ENCODE results near the gene TBCA. TPM values are rescaled to one million over a fixed set of nuclear protein-coding genes. Genes with fewer than 3 reads are reported as not detected.

The TBCA gene
- total RNA-seq, 1 donor from 2014 or later, result 232 TPM

DNA sequence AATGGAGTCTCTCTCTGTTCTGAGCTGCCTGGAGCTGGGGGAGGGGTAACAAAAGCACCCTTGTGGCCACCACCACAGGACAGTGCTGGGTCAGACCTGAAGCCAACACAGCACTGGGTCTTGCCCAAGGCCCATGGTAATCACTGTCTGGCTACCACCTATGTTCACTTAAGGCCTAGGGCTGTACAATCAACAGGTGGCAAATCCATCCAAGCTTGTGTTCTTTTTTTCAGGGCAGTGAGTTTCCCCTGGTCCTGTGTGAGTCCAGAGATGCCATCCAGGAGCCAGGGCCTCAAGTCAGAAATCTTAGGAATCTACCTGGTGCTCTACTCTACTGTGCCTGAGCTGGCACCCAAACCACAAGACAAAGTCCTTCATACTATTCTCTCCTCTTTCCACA is 117.5 kb downstream of the TBCA start:
- TF ChIP-seq, protein P1, sequence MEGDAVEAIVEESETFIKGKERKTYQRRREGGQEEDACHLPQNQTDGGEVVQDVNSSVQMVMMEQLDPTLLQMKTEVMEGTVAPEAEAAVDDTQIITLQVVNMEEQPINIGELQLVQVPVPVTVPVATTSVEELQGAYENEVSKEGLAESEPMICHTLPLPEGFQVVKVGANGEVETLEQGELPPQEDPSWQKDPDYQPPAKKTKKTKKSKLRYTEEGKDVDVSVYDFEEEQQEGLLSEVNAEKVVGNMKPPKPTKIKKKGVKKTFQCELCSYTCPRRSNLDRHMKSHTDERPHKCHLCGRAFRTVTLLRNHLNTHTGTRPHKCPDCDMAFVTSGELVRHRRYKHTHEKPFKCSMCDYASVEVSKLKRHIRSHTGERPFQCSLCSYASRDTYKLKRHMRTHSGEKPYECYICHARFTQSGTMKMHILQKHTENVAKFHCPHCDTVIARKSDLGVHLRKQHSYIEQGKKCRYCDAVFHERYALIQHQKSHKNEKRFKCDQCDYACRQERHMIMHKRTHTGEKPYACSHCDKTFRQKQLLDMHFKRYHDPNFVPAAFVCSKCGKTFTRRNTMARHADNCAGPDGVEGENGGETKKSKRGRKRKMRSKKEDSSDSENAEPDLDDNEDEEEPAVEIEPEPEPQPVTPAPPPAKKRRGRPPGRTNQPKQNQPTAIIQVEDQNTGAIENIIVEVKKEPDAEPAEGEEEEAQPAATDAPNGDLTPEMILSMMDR (IDR thresholded peaks at IDR 0.05; ENCODE audit: unreplicated experiment), result no peak
- no peaks in the 10 kb centered on the region for H3K4me1 Mint-ChIP-seq (ENCODE audit: unreplicated experiment)
- H3K4me3 Mint-ChIP-seq (ENCODE audit: unreplicated experiment), result no peak overlapping the region
- H3K36me3 Mint-ChIP-seq (ENCODE audit: low read depth, unreplicated experiment), result no peaks in the 10 kb centered on the region
- no peaks in the 10 kb centered on the region for H3K27me3 Mint-ChIP-seq (ENCODE audit: unreplicated experiment)
- DNase-seq (ENCODE audit: low spot score), result no peak
- no peak overlapping the region for H3K27ac Mint-ChIP-seq (ENCODE audit: unreplicated experiment)
- no peaks in the 10 kb centered on the region for H3K9me3 Mint-ChIP-seq (ENCODE audit: unreplicated experiment)

DNA sequence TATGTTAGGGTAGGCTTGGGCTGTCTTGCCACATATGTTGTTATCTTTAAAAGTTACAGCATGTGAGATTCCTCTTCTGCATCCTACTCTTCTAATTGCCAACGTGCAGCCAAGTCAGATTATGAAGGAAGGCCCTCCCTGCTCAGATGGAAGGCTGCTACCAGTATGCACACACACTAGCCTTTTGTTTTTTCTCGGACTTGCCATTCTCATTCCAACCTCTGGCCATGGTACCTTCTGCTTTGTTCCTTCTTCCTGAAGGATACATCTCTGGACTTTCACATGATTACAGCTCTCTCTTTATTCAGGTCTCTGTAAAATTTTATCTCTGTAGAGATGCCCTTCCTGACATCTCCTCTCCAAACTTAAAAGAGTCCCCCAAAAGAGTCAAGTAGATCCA is 124.8 kb downstream of the TBCA start:
- H3K36me3 Mint-ChIP-seq (ENCODE audit: low read depth, unreplicated experiment), result no peaks in the 10 kb centered on the region
- H3K27me3 Mint-ChIP-seq (ENCODE audit: unreplicated experiment), result peaks cover 6% of the 10 kb centered on the region
- no peak overlapping the region for H3K27ac Mint-ChIP-seq (ENCODE audit: unreplicated experiment)
- H3K4me1 Mint-ChIP-seq (ENCODE audit: unreplicated experiment), result no peaks in the 10 kb centered on the region
- DNase-seq (ENCODE audit: low spot score), result no peak
- H3K9me3 Mint-ChIP-seq (ENCODE audit: unreplicated experiment), result no peaks in the 10 kb centered on the region
- TF ChIP-seq, protein P1 (IDR thresholded peaks at IDR 0.05; ENCODE audit: unreplicated experiment), result no peak
- H3K4me3 Mint-ChIP-seq (ENCODE audit: unreplicated experiment), result no peak overlapping the region

DNA sequence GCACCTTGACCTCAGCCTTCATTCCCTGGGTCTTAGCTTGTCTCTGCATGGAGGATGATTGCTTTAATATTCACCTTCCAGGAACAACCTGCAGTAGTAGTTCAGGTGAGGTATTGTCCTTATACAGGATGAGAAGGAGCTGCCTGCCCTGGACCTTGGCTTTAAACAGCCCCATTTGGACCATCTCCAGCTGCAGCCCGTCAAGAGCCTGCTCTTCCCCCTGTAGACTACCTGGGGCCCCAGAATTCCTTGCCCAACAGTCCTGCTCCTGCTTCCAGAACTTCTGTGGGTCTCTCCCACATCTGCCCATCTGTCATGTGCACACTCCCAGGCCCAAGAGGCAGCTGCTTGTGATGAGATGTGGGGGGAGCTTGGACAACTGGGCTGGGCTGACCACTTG is 125.5 kb downstream of the TBCA start:
- Mint-ChIP-seq H3K9me3 (ENCODE audit: unreplicated experiment) (no peaks in the 10 kb centered on the region), H3K4me3 (ENCODE audit: unreplicated experiment) (no peak overlapping the region), H3K36me3 (ENCODE audit: low read depth, unreplicated experiment) (no peaks in the 10 kb centered on the region), H3K4me1 (ENCODE audit: unreplicated experiment) (no peaks in the 10 kb centered on the region), H3K27ac (ENCODE audit: unreplicated experiment) (no peak overlapping the region), H3K27me3 (ENCODE audit: unreplicated experiment) (peaks cover 6% of the 10 kb centered on the region)
- TF ChIP-seq, protein P1 (IDR thresholded peaks at IDR 0.05; ENCODE audit: unreplicated experiment), result no peak
- DNase-seq (ENCODE audit: low spot score), result no peak

DNA sequence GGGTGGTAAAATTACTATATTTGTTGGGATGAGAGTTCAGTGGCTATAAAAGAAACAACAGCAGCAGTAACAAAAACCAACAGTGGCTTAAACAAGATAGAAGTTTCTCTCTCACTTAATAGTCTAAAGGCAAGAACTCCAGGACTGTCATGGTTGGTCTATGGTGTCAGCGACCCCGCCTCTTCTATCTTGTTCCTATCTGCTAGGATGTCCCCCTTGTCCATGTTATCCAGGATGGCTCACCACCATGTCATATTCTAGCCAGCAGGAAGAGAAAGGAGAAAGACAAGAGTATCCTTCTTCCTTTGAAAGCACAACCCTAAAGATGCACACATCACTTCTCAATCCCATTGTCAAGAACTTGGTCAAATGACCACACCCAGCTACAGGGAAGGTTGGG is 126.4 kb downstream of the TBCA start:
- Mint-ChIP-seq H3K4me3 (ENCODE audit: unreplicated experiment) (no peak overlapping the region), H3K27ac (ENCODE audit: unreplicated experiment) (no peak overlapping the region), H3K9me3 (ENCODE audit: unreplicated experiment) (no peaks in the 10 kb centered on the region), H3K27me3 (ENCODE audit: unreplicated experiment) (peaks cover 9% of the 10 kb centered on the region), H3K36me3 (ENCODE audit: low read depth, unreplicated experiment) (no peaks in the 10 kb centered on the region), H3K4me1 (ENCODE audit: unreplicated experiment) (peaks cover 2% of the 10 kb centered on the region)
- TF ChIP-seq, protein P1 (IDR thresholded peaks at IDR 0.05; ENCODE audit: unreplicated experiment), result no peak
- DNase-seq (ENCODE audit: low spot score), result no peak

DNA sequence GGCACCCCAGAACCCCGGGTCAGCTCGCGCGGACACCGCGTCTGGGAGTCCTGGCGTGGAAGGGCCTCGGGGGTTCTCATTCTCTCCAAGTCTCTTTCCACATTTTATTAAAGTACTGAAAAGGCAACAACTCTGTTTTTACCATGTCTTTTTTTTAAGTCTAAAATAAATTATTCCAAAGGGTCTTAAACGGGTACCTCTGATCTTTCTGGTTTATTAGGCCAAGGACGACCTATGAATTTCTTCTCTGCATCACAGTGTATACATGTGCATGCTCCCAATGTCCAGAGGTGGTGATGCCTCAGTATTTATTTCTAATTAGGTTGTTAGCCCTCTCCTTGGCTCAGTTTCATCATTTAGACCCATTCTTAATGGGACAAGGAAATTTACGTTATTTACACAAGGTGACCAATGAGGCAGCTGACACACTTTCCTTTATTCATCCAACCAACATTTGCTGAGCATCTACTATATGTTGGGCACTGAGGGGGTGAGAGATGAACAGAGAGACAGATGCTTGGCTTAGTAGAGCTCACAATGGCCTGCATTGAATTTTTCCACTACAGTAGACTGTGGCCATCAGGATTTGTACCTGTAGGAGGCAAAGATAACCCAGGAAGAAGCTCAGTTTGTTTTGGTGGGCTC is 130.0 kb downstream of the TBCA start:
- Mint-ChIP-seq H3K27ac (ENCODE audit: unreplicated experiment) (no peak overlapping the region), H3K27me3 (ENCODE audit: unreplicated experiment) (peaks cover 27% of the 10 kb centered on the region), H3K4me1 (ENCODE audit: unreplicated experiment) (peaks cover 13% of the 10 kb centered on the region), H3K36me3 (ENCODE audit: low read depth, unreplicated experiment) (no peaks in the 10 kb centered on the region), H3K4me3 (ENCODE audit: unreplicated experiment) (no peak overlapping the region), H3K9me3 (ENCODE audit: unreplicated experiment) (no peaks in the 10 kb centered on the region)
- TF ChIP-seq, protein P1 (IDR thresholded peaks at IDR 0.05; ENCODE audit: unreplicated experiment), result no peak
- no peak for DNase-seq (ENCODE audit: low spot score)
